ENCODE measurements around the gene MRPL34. TPM values are rescaled to one million over a fixed set of nuclear protein-coding genes. Genes with fewer than 3 reads are reported as not detected.
A peak's percentile ranks its signal among the peaks of the same experiment; 100 is the strongest.

The MRPL34 gene
- total and polyA plus RNA-seq, 9 of the 15 experiments (the other 6 are each of a cell fraction or from before 2014, with no cell fraction given), result 11.5 to 256 (median 72.5) TPM

- TF ChIP-seq ZBTB40 (IDR thresholded peaks at IDR 0.05) (0 out of 2 replicates have a peak, but pooled peaks have one; percentile 49), ZBTB40 (CRISPR knock-in tag; IDR thresholded peaks at IDR 0.05) (no peak), ZNF57 (CRISPR knock-in tag; IDR thresholded peaks at IDR 0.05) (no peak), ETV1 (tag; conservative IDR thresholded peaks at IDR 0.05; ENCODE audit: low read depth) (peak; percentile 35; the same call in 1 of the 2 replicates), ZFP36 (IDR thresholded peaks at IDR 0.05; ENCODE audit: low read depth, low read length, partially characterized antibody) (peak; percentile 47), NR2C2 (CRISPR knock-in tag; IDR thresholded peaks at IDR 0.05) (no peak), NR2C2 (tag; IDR thresholded peaks at IDR 0.05) (peak; percentile 37; the same call in 1 of the 2 replicates), BCOR (IDR thresholded peaks at IDR 0.05) (peak; percentile 55), ZNF695 (CRISPR knock-in tag; IDR thresholded peaks at IDR 0.05) (no peak), KDM1A (IDR thresholded peaks at IDR 0.05) (peak; percentile 55 to 56; a peak in 3 of 4 replicates), RBM25 (IDR thresholded peaks at IDR 0.05; ENCODE audit: low read depth, low read length, severe bottlenecking) (peak; percentile 32), HNRNPH1 (optimal IDR thresholded peaks at IDR 0.05; ENCODE audit: low read depth, low read length) (no peak), ZNF830 (CRISPR knock-in tag; IDR thresholded peaks at IDR 0.05) (no peak)
Observed at GRCh38 chr19:17352608-17353280, 47.1 kb downstream of the MRPL34 start (continued).

Data from K562 (cell line).